ENCODE measurements around the gene CHCHD3.

Gene CHCHD3

GRCh38 chr7:133079296-133079695, 2.6 kb downstream of the CHCHD3 start:
- DNase-seq (ENCODE audit: low read depth in 3 of 3, low spot score in 1 of 3), result no peak

DNA sequence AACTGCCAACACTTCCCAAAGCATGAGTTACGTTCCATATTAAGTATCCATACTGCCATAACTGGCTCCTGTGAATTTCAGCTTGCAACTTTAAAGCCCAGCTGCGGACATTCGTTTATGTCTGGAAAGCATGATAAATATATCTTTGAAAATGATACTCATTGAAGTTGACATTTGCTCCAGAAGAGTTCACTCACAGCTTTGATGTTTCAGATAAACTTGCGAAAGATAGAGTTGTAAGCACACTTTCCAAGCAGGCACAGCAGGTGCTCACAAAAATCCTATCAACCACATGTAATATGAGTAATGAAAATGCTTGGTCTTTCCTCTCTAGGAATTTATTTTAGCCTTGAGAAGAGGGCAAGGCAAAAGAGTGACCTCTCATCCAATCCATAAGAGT, 4.5 kb downstream of the CHCHD3 start:
- no peak for DNase-seq (ENCODE audit: low read depth in 3 of 3, low spot score in 1 of 3)

GRCh38 chr7:133076142-133076541, 5.7 kb downstream of the CHCHD3 start:
- DNase-seq (ENCODE audit: low read depth in 3 of 3, low spot score in 1 of 3), result no peak

- no peak for DNase-seq (ENCODE audit: low read depth in 3 of 3, low spot score in 1 of 3)
Observed at GRCh38 chr7:133071506-133071905, 10.4 kb downstream of the CHCHD3 start.

DNA sequence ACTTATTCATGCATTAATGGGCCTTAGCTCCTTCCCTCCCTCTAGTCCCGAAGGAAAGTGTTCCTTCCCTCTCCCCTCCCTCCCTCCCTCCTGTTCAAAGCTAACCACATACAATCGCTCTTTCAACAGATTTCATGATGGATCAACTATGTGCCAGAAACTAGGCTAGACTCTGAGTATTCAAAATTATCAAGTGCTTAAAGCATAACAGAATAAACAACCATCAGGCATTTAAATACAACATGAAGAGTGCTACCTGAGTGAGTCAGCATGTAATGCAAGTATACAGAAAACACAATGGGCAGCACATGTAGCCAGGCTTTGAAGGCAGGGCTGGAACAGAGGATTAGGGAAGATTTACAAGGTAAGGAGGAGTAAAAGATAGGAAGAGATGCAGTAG, 11.3 kb downstream of the CHCHD3 start:
- DNase-seq (ENCODE audit: low read depth in 3 of 3, low spot score in 1 of 3), result no peak

- DNase-seq (ENCODE audit: low read depth in 3 of 3, low spot score in 1 of 3), result no peak
Observed at GRCh38 chr7:133065301-133065700, 16.6 kb downstream of the CHCHD3 start.

- DNase-seq (ENCODE audit: low read depth in 3 of 3, low spot score in 1 of 3), result no peak
Observed at GRCh38 chr7:133064082-133064820, 17.6 kb downstream of the CHCHD3 start.

DNA sequence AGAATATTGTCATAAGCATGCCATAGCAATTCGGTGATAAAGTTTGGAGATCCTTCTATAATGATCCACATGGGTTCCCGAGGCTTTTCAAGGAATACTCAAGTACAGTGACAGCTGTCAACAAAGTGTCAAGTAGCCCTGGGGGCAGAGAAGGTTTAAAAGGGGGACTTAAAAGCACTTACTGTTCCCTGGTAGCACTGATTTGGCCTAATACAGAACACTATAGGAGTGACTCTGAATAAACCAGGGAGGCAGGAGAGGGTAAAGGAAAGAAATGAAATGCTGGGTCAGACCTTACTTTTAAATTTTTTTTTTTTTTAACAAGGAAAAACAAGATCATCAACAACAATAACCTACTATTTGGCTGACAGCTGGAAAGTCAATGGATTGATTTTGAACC, 20.1 kb downstream of the CHCHD3 start:
- no peak for DNase-seq (ENCODE audit: low read depth in 3 of 3, low spot score in 1 of 3)

- DNase-seq (ENCODE audit: low read depth in 3 of 3, low spot score in 1 of 3), result no peak
Observed at GRCh38 chr7:133061357-133061756, 20.5 kb downstream of the CHCHD3 start.

DNA sequence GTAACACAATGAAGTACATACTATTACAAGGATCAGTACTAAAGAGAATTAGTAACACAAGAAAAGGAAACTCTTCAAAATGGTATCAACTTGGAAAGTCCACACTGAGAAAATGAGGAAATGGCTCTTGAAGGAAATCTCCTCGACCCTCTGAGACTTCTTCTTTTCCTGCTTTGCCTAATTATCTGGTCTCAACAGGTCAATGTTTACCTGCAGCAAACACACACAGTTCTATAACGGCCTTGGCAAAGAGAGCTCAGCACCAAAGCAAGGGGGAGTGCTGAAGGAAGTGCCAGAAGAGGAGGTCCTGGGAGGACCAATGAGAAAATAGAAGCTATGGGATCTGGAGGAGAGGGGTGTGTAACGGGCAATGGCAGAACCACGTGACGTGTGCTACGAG, 21.9 kb downstream of the CHCHD3 start:
- DNase-seq (ENCODE audit: low read depth in 3 of 3, low spot score in 1 of 3), result no peak

DNA sequence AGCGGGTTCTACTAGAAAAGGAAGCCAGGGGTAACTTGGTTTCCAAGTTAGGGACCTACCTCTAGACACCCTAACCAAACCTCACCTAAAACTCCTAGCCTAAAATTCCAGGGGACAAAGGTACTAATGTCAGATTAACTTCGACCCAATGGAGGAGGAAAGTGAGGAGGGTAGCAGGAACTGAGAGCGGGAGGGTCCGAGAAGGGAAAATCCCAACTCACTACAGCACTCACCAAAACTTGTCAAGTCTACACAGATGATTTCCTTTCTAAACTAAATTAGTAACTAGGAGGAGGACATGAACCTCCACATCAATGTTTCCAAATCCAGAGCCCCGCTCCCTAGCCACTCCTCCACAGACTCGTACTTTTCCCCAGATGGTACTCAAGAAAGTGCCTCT, 22.6 kb downstream of the CHCHD3 start:
- DNase-seq (ENCODE audit: low read depth in 3 of 3, low spot score in 1 of 3), result no peak

- no peak for DNase-seq (ENCODE audit: low read depth in 3 of 3, low spot score in 1 of 3)
Observed at GRCh38 chr7:133056370-133057238, 25.3 kb downstream of the CHCHD3 start.

DNA sequence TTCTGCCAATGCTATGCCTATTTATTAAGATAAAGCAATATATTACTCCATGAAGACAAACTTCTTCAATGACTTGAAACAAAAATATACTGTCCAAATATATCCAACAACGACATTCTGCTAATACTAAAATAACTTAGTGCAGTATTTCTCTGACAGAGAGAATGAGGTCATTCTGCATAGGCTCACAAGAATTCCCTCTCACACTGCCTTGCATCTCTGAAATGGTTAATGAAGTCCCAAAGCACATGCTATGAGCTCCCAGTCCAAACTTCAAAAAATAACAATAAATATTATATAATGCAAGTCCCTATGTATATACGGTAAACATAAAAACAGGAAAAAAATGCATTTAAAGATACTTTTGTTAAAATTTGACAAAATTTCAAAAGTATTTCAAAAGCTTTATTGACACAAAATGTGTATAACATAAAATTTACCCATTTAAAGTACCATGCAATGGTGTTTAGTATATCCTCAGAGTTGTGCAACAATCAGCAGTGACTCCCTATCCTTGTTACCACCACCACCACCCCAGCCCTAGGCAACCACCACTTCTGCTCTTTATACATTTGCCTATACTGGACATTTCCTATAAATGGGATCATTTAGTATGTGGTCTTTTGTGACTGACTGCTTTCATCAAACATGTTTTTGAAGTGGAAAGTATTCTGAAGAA, 27.6 kb downstream of the CHCHD3 start:
- DNase-seq (ENCODE audit: low read depth in 3 of 3, low spot score in 1 of 3), result no peak

DNA sequence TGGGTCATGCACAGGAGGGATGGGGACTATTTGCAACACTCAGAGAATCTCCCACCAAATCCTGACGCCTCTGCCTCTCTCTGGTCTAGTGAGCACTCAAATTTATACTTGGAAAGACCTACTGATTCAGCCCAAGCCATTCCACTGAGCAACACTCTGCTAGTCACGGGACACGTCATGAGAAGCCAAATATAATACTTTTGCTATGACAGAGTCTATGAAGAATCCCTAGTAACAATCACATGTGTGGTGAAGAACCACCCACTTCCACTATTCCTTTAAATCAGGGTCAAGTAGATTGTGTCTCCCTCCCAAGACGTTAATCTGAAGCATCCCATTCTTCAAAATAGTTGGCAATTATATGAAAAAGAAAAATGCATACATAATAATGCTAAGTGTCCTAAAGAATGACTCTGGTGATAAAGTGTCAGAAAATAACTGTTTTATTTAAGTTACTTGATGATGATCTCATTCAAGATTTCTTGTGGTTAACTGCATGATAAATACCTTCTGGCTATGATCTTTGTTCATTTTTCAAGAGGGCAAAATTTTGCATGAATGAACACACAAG, 28.5 kb downstream of the CHCHD3 start:
- DNase-seq (ENCODE audit: low read depth in 3 of 3, low spot score in 1 of 3), result no peak

DNA sequence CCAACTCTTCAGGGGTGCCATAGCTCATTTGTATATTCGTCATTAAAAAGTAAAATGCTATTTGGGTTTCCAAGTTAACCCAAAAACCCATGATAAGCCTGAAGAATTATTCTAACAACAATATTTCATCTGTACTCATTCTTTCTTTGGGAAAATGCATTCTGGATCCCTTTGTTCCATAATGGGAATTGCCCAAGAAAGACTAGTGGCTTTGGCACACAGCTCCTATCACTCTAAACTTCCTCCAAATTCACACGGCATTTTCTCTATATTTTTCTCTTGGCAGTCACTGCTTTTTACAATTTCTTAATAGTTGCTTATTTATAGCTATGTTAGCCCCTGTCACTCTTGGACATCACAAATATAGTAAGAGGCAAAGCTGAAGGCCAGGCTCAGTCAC, 29.1 kb downstream of the CHCHD3 start:
- no peak for DNase-seq (ENCODE audit: low read depth in 3 of 3, low spot score in 1 of 3)

- DNase-seq (ENCODE audit: low read depth in 3 of 3, low spot score in 1 of 3), result no peak
Observed at GRCh38 chr7:133052401-133052756, 29.5 kb downstream of the CHCHD3 start.

DNA sequence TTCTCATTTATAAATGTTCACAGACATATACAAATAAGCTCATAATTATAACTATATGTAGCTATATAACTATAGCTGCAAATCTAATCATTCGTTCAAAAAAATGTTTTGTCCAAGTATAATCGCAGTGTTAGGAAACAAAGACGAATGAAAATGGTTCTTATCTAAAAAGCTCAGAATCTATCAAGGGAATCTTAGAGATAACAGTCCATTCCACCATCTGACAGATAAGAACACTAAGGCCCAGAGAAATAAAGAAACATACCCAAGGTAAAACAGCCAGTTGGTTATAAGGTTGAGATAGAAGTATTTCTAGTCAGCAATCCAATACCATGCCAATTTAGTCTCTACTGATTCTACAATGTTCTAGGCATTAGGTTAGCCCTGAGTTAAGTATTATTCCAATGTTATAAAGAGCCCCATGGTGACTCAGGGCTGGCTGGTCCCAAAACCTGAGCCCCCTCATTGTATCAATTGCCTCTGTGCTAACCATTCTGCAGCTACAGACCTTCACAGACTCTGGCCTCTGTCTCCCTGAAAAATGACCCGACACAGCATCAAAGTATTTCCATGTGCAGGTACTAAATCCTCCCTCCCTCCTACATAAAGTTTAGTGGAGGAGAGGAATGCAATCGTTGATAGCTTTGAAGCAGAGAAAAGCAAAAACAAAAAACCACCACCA, 30.0 kb downstream of the CHCHD3 start:
- DNase-seq (ENCODE audit: low read depth in 3 of 3, low spot score in 1 of 3), result no peak

DNA sequence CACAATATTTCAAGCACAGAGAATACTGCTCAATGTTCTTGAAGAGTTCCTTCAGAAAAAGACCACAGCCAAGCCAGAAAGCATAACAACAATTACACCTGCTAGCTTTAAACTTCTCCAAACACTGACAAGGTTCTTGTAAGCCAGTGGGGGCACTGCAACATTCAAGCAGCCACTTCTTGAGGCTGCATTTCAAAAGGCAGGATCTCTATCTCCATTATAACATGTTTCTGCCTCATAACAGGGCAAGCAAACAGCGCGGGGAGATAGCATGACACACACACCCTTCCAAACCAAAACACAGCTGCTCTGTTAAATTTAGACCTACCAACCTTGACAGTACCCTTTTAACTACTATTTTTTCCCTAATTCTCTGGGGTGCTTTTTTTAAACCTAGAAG, 30.8 kb downstream of the CHCHD3 start:
- no peak for DNase-seq (ENCODE audit: low read depth in 3 of 3, low spot score in 1 of 3)

GRCh38 chr7:133050200-133050995, 31.5 kb downstream of the CHCHD3 start:
- no peak for DNase-seq (ENCODE audit: low read depth in 3 of 3, low spot score in 1 of 3)

DNA sequence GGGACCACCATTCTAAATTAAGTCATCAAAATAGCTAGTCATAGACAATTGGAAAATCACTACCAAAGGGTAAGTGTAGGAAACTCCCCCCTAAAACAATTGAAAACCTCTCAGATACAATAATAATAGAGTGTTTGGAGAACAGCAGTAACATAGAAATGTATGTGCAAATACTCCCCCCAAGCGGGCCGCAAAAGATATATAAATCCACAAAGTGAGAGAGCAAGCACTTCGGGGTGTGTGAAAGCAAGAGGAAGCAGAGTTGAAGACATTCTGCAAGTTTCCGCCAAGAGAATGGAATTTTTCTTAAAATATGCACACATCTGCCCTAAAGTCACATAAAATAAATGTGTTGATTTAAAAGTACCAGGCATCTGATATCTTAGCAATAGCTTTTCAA, 33.3 kb downstream of the CHCHD3 start:
- DNase-seq (ENCODE audit: low read depth in 3 of 3, low spot score in 1 of 3), result no peak
